Gastroesophageal sphincter (tissue), 4 donors: ENCODE results near the gene EPHB1. TPM values are rescaled to one million over a fixed set of nuclear protein-coding genes. Genes with fewer than 3 reads are reported as not detected.

Experiments used
- ATAC-seq: fragments of 150-250 bp; one replicate; pipeline ENCODE4 v1.9.1; 2016; ENCODE audit warnings: mild to moderate bottlenecking, moderate library complexity
- H3K27ac ChIP-seq, 4 donors: fragments of 200-600 bp; sonication (generic) in 3 of 4; 1 replicate in 3 of 4; 2 replicates in 1 of 4; pipeline ENCODE4 v1.5.1; 2016 to 2019
- H3K27me3 ChIP-seq: fragments of 200-600 bp; sonication (generic); one replicate; pipeline ENCODE4 v1.5.1; 2019
- H3K36me3 ChIP-seq, 2 donors: fragments of 200-600 bp; sonication (generic); one replicate each; pipeline ENCODE4 v1.5.1; 2019; ENCODE audit warnings: control low read depth in 1 of 2
- H3K4me1 ChIP-seq, 3 donors: fragments of 200-600 bp; sonication (generic); 1 replicate in 2 of 3; 2 replicates in 1 of 3; pipeline ENCODE4 v1.5.1; 2016 to 2019; ENCODE audit warnings: control low read depth in 2 of 3
- H3K4me3 ChIP-seq, 2 donors: fragments of 200-600 bp; sonication (generic); one replicate each; pipeline ENCODE4 v1.5.1; 2019; ENCODE audit warnings: mild to moderate bottlenecking in 1 of 2, moderate library complexity in 1 of 2
- H3K9me3 ChIP-seq, 3 donors: fragments of 200-600 bp; sonication (generic); one replicate each; pipeline ENCODE4 v1.5.1; 2017 to 2019; ENCODE audit warnings: control low read depth in 2 of 3
- CTCF ChIP-seq, 4 experiments: fragments of 200-600 bp in 2 of 4; fragments of 450-650 bp in 2 of 4; sonication (generic) in 1 of 4; IDR thresholded peaks; one replicate each; pipeline ENCODE4 v1.5.1; 2017 to 2019; ENCODE audit warnings: antibody characterized with exemption in 4 of 4, mild to moderate bottlenecking in 2 of 4, moderate library complexity in 2 of 4
- EP300 ChIP-seq: sonication (generic); formaldehyde crosslinking; IDR thresholded peaks from one replicate; pipeline ENCODE4 v1.6.1; 2017; ENCODE audit warnings: antibody characterized with exemption, mild to moderate bottlenecking
- POLR2A ChIP-seq, 2 donors: fragments of 450-650 bp; IDR thresholded peaks; one replicate each; pipeline ENCODE4 v1.6.1; 2017; ENCODE audit warnings: antibody characterized with exemption in 2 of 2, mild to moderate bottlenecking in 2 of 2, moderate library complexity in 1 of 2
- POLR2AphosphoS5 ChIP-seq: sonication (generic); formaldehyde crosslinking; IDR thresholded peaks from one replicate; pipeline ENCODE4 v1.6.1; 2017; ENCODE audit warnings: antibody characterized with exemption
- WGBS, 2 donors: methylation state at CpG; one replicate each; pipeline ENCODE4 v1.1.5; 2018; ENCODE audit warnings: low coverage in 1 of 2; 5-methylcytosine and 5-hydroxymethylcytosine counted together
- total RNA-seq, 4 donors: library from RNA; depleted of rRNA; stranded (reverse); fragments of >200 nt; gene quantifications; one replicate each; pipeline ENCODE4 v1.1.0, GENCODE V29; 2016

Gene EPHB1
- total RNA-seq, 4 donors from 2014 or later = 0.81 to 5.7 (median 2.5) TPM; not detected in 1

GRCh38 chr3:134937256-134938028 lies 142.4 kb downstream of the EPHB1 start:
- Histone ChIP-seq H3K36me3 (no peaks in the 10 kb centered on the region), H3K4me3 (no peak overlapping the region), H3K27ac (no peak overlapping the region), H3K27me3 (no peaks in the 10 kb centered on the region), H3K9me3 (no peaks in the 10 kb centered on the region), H3K4me1 (no peaks in the 10 kb centered on the region)
- TF ChIP-seq EP300 = no peak
- TF ChIP-seq POLR2AphosphoS5 = no peak
- TF ChIP-seq CTCF (IDR thresholded peaks at IDR 0.05) = no peak
- TF ChIP-seq POLR2A (IDR thresholded peaks at IDR 0.05) = no peak
- ATAC-seq = no peak
- 34 to 47% methylated on average over 5 of the region's 8 CpGs for WGBS, 2 donors

- H3K27ac ChIP-seq = no peak overlapping the region
- no peaks in the 10 kb centered on the region for H3K4me1 ChIP-seq
- no peaks in the 10 kb centered on the region for H3K27me3 ChIP-seq
- H3K9me3 ChIP-seq = no peaks in the 10 kb centered on the region
- TF ChIP-seq EP300 = no peak
- no peak for TF ChIP-seq POLR2A (IDR thresholded peaks at IDR 0.05)
- no peak for TF ChIP-seq CTCF (IDR thresholded peaks at IDR 0.05)
- no peak for TF ChIP-seq POLR2AphosphoS5
- no peak for ATAC-seq
- H3K4me3 ChIP-seq = no peak overlapping the region
- no peaks in the 10 kb centered on the region for H3K36me3 ChIP-seq
- 88 to 90% methylated on average over 4 to 5 of the region's 5 CpGs for WGBS, 2 donors
These were observed 143.0 kb downstream of the EPHB1 start for GRCh38 chr3:134938029-134938525.

- WGBS, 2 donors = 55 to 79% methylated on average over 1 to 2 of the region's 2 CpGs
- no peak for ATAC-seq
These were observed 144.9 kb downstream of the EPHB1 start for GRCh38 chr3:134939978-134940377.

GRCh38 chr3:134941820-134942219 lies 146.8 kb downstream of the EPHB1 start:
- Histone ChIP-seq H3K36me3 (no peaks in the 10 kb centered on the region), H3K9me3 (no peaks in the 10 kb centered on the region), H3K27ac (no peak overlapping the region), H3K27me3 (no peaks in the 10 kb centered on the region), H3K4me1 (no peaks in the 10 kb centered on the region), H3K4me3 (no peak overlapping the region)
- TF ChIP-seq POLR2AphosphoS5 = no peak
- TF ChIP-seq CTCF (IDR thresholded peaks at IDR 0.05) = no peak
- no peak for TF ChIP-seq POLR2A (IDR thresholded peaks at IDR 0.05)
- no peak for TF ChIP-seq EP300
- 83 to 86% methylated on average over 1 of the region's 1 CpG for WGBS, 2 donors
- ATAC-seq = no peak

More at GRCh38 chr3:134939978-134940377, 144.9 kb downstream of the EPHB1 start:
- Histone ChIP-seq H3K4me1 (no peaks in the 10 kb centered on the region), H3K27me3 (no peaks in the 10 kb centered on the region), H3K4me3 (no peak overlapping the region), H3K36me3 (no peaks in the 10 kb centered on the region), H3K27ac (no peak overlapping the region), H3K9me3 (no peaks in the 10 kb centered on the region)
- no peak for TF ChIP-seq CTCF (IDR thresholded peaks at IDR 0.05)
- no peak for TF ChIP-seq POLR2A (IDR thresholded peaks at IDR 0.05)
- no peak for TF ChIP-seq EP300
- TF ChIP-seq POLR2AphosphoS5 = no peak

- TF ChIP-seq CTCF (IDR thresholded peaks at IDR 0.05) (no peak), EP300 (no peak), POLR2A (IDR thresholded peaks at IDR 0.05) (no peak), POLR2AphosphoS5 (no peak)
- no peak overlapping the region for H3K27ac ChIP-seq
- no peaks in the 10 kb centered on the region for H3K36me3 ChIP-seq
- no peaks in the 10 kb centered on the region for H3K4me1 ChIP-seq
- no peak for ATAC-seq
- H3K9me3 ChIP-seq = no peaks in the 10 kb centered on the region
- no peaks in the 10 kb centered on the region for H3K27me3 ChIP-seq
- H3K4me3 ChIP-seq = no peak overlapping the region
- WGBS, 2 donors = 56% methylated on average over 1 of the region's 1 CpG; no CpG with 5 or more reads in 1 of the 2 donors
These were observed 149.4 kb downstream of the EPHB1 start for GRCh38 chr3:134944429-134944828.
